K562 (cell line): Measurements from ENCODE around the gene AKT1S1. TPM values are rescaled to one million over a fixed set of nuclear protein-coding genes. Genes with fewer than 3 reads are reported as not detected.

Experiments used
- AFF4 ChIP-seq: sonication (generic); formaldehyde crosslinking; IDR thresholded peaks from 2 replicates; pipeline ENCODE4 v1.8.0; 2023; ENCODE audit warnings: mild to moderate bottlenecking, missing genetic modification reagents
- CREB5 ChIP-seq: fragments of 250-450 bp; sonication (Bioruptor Pico); IDR thresholded peaks from 2 replicates; pipeline ENCODE4 v1.5.0; 2020; ENCODE audit warnings: mild to moderate bottlenecking
- E2F5 ChIP-seq: sonication (generic); formaldehyde crosslinking; IDR thresholded peaks from 2 replicates; pipeline ENCODE4 v1.8.0; 2022; ENCODE audit warnings: mild to moderate bottlenecking, missing genetic modification reagents
- GTF2F1 ChIP-seq: IDR thresholded peaks from 2 replicates; pipeline ENCODE4 v1.6.1; 2011; ENCODE audit warnings: low read depth, low read length, improper control_type of control experiment
- HNRNPLL ChIP-seq: fragments of 200-400 bp; formaldehyde crosslinking; IDR thresholded peaks from 2 replicates; pipeline ENCODE4 v1.6.1; 2017; ENCODE audit warnings: low read length, low read depth, mild to moderate bottlenecking; ENCODE audit not compliant: poor library complexity, severe bottlenecking
- NRF1 ChIP-seq, 2 experiments: fragments of 450-650 bp; IDR thresholded peaks in 1 of 2; conservative IDR thresholded peaks in 1 of 2; 2 replicates each; pipeline ENCODE4 v1.6.1; 2014; ENCODE audit warnings: mild to moderate bottlenecking in 2 of 2
- THAP7 ChIP-seq: fragments of 250-450 bp; sonication (Bioruptor Pico); IDR thresholded peaks from 2 replicates; pipeline ENCODE4 v1.5.0; 2021
- YY1 ChIP-seq, 3 experiments: IDR thresholded peaks; 2 replicates each; pipeline ENCODE4 v1.6.1; 2011; ENCODE audit warnings: low read length in 2 of 3, mild to moderate bottlenecking in 2 of 3, moderate library complexity in 2 of 3, borderline replicate concordance in 1 of 3, control low read depth in 1 of 3, low read depth in 1 of 3; ENCODE audit not compliant: insufficient read depth in 3 of 3, insufficient replicate concordance in 2 of 3, control insufficient read depth in 1 of 3, insufficient read length in 1 of 3; ENCODE audit errors: extremely low read depth in 1 of 3
- ZEB2 ChIP-seq: fragments of 450-650 bp; IDR thresholded peaks from 2 replicates; pipeline ENCODE4 v1.6.1; 2016
- polyA plus RNA-seq, 8 experiments: library from polyadenylated mRNA; depleted of rRNA in 4 of 8; stranded (reverse) in 5 of 8; unstranded in 3 of 8; fragments of >200 nt; fragmentation: Nextera tagmentation in 2 of 8; fragmentation: Illumina TruSeq in 1 of 8; extraction: Ambion mirVana in 2 of 8; extraction: Trizol in 1 of 8; gene quantifications; 2 replicates each; pipeline versions ENCODE4 v1.2.1 to v1.2.3, GENCODE V29; 2011 to 2014; ENCODE audit warnings: inconsistent platforms in 1 of 8, missing spikeins in 1 of 8
- total RNA-seq, 7 experiments: library from RNA; depleted of rRNA in 6 of 7; stranded (reverse); fragments of >200 nt in 6 of 7; fragmentation: Illumina TruSeq in 2 of 7; extraction: Trizol in 2 of 7; gene quantifications; 2 replicates each; pipeline versions ENCODE4 v1.2.1 to v1.2.3, GENCODE V29; 2011 to 2021; ENCODE audit warnings: low replicate concordance in 1 of 7
- TF ChIP-seq, protein P1 (sequence below): sonication (generic); formaldehyde crosslinking; IDR thresholded peaks from 2 replicates; pipeline ENCODE4 v1.5.0; 2020; ENCODE audit warnings: missing genetic modification reagents
- TF ChIP-seq, protein P2 (sequence below): fragments of 450-650 bp; IDR thresholded peaks from 2 replicates; pipeline ENCODE4 v1.7.1; 2018; ENCODE audit warnings: mild to moderate bottlenecking, low read depth; ENCODE audit not compliant: partially characterized antibody

AKT1S1 gene
- total and polyA plus RNA-seq, 9 of the 15 experiments (the other 6 are each of a cell fraction or from before 2014, with no cell fraction given) = 1.2 to 50.3 (median 17.1) TPM

DNA sequence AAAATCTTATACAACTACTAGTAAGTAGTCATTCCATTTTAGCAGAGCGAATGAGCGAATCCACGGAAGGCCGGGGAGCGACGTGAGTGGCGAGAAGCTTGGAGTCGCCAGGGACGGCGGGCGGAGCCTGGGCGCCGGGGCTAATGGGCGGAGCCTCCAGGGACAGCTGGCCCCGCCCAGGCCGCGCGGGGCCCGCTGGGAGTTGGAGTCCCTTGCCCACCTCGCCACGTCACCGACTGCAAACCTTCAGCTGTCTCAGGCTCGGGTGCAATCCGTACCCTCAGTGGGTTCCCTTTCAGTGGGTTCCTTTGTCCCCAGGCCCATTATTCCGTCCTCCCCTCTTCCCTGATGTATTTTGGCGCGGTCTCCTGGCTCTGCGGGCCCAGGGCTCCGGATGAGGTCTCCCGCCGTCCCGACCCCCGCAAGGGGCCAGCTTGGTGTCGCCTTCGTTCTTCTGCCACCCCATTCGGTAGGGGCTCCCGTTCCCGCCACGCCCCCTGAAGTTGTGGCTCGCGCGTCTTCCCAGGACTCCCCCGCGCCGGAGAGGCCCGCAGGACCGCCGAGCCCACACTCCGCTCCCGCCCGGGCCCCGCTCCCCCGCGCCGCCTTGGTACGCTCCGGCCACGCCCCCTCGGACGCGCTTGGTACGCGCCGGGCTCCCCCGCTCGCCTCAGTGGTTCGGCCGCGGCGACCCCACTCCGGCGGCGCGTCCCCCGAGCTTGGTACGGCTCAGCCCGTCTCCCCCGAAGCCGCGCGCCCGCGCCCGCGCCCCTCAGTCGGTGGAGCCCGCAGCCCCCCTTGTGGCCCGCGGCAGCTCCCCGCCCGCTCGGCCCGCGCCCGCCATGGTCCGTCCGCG, 26.4 kb downstream of the AKT1S1 start, which contains the start of gene PTOV1 (continued):
- TF ChIP-seq, protein P1, sequence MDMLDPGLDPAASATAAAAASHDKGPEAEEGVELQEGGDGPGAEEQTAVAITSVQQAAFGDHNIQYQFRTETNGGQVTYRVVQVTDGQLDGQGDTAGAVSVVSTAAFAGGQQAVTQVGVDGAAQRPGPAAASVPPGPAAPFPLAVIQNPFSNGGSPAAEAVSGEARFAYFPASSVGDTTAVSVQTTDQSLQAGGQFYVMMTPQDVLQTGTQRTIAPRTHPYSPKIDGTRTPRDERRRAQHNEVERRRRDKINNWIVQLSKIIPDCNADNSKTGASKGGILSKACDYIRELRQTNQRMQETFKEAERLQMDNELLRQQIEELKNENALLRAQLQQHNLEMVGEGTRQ (CRISPR knock-in tag) = no peak
- TF ChIP-seq CREB5 (no peak), HNRNPLL (no peak), E2F5 (CRISPR knock-in tag) (no peak), ZEB2 (0 out of 2 replicates have a peak, but pooled peaks have one; percentile 24), AFF4 (peak; percentile 66), YY1 (IDR thresholded peaks at IDR 0.05; ENCODE audit: borderline replicate concordance in 1 of 3, control insufficient read depth in 1 of 3, extremely low read depth in 1 of 3, insufficient read depth in 3 of 3, insufficient read length in 1 of 3, insufficient replicate concordance in 2 of 3, low read depth in 1 of 3, low read length in 2 of 3) (peak in 2 of 3 experiments; percentile 27 to 61), THAP7 (CRISPR knock-in tag) (no peak; the same call in 1 of the 2 replicates), GTF2F1 (no peak), NRF1 (conservative IDR thresholded peaks at IDR 0.05 in 1 of 2, IDR thresholded peaks at IDR 0.05 in 1 of 2) (peak; percentile 80 to 82)
- TF ChIP-seq, protein P2, sequence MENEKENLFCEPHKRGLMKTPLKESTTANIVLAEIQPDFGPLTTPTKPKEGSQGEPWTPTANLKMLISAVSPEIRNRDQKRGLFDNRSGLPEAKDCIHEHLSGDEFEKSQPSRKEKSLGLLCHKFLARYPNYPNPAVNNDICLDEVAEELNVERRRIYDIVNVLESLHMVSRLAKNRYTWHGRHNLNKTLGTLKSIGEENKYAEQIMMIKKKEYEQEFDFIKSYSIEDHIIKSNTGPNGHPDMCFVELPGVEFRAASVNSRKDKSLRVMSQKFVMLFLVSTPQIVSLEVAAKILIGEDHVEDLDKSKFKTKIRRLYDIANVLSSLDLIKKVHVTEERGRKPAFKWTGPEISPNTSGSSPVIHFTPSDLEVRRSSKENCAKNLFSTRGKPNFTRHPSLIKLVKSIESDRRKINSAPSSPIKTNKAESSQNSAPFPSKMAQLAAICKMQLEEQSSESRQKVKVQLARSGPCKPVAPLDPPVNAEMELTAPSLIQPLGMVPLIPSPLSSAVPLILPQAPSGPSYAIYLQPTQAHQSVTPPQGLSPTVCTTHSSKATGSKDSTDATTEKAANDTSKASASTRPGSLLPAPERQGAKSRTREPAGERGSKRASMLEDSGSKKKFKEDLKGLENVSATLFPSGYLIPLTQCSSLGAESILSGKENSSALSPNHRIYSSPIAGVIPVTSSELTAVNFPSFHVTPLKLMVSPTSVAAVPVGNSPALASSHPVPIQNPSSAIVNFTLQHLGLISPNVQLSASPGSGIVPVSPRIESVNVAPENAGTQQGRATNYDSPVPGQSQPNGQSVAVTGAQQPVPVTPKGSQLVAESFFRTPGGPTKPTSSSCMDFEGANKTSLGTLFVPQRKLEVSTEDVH = peak; percentile 79
